Measurements from ENCODE around the gene TEAD1.
"Not testable (repeated sequence)": the region's sequence is repeated elsewhere in the genome, so short reads cannot be mapped to it uniquely, and the experiment has no call there.

The TEAD1 gene

DNA sequence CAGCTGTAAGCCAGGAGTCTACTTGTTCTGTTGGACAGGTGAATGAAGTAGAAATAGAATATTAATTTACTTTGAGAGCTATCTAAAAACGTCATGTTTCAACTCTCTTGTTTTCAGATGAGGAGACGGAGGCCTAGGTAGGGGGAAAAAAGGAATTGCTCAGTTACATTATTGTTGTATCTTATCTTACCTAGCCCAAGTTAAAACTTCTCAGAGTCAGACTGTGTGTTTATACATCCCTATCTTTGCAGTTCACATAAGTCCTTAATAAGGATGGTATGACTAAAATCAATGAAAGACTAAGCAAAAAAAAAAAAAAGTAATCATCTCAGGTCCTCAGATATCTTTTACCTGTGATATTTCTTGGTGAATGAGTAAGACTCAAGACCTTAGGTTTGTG is 62.8 kb downstream of the TEAD1 start:
- DNase-seq (ENCODE audit: low read depth), result no peak

DNA sequence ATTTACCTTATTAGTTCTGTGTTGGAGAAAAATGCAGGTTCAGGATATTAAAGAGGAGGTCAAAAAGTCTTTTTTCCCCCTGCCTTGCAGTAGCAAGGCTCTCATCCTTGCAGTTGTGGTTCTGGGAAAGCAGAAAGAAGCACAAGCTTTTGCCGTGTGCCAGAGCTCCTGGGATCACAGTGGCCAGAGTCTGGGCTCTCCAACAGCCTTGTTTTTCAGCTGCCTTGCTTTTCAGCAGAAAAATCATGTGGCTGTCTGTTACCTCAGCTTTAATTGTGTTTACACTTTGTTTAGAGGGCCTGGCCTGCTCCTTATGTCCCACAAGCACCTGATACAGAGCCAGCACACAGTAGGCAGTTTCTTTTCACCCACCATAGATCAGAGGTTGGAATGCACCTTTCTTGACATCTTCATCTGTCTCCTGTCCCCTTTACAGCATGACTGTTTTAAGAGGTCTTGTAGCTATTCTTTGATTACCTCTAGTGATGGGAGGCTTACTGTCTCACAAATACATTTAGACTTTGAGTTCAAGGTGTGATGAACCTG is 67.5 kb downstream of the TEAD1 start:
- no peak for DNase-seq (ENCODE audit: low read depth)

DNA sequence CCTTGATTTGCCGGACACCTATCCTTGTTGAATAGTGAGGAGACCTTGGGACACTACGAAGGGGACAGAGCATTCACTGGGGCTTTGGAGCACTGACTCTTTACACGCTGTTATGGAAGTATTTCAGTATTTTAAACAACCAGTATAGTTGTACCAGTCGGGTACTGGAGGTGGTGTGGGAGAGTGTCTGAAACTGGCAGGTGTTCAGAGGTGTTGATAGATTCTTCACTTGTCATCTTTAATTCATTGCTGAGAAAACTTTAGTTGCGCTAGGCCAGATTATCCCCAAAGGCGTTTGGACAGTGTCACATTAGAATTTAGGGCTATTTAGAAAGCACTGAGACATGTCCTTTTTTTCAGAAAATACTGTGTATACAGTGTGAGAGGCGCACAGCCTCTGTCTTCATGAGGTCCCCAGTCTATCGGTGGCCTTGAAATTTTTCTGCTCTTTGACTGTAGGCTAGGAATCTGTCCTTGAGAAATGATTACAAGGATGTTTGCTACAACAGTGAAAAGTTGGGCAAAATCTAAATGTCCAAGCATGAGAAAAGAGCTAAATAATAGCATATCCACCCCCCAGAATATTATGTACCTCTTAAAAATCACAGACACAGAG is 69.7 kb downstream of the TEAD1 start:
- no peak for DNase-seq (ENCODE audit: low read depth)

DNA sequence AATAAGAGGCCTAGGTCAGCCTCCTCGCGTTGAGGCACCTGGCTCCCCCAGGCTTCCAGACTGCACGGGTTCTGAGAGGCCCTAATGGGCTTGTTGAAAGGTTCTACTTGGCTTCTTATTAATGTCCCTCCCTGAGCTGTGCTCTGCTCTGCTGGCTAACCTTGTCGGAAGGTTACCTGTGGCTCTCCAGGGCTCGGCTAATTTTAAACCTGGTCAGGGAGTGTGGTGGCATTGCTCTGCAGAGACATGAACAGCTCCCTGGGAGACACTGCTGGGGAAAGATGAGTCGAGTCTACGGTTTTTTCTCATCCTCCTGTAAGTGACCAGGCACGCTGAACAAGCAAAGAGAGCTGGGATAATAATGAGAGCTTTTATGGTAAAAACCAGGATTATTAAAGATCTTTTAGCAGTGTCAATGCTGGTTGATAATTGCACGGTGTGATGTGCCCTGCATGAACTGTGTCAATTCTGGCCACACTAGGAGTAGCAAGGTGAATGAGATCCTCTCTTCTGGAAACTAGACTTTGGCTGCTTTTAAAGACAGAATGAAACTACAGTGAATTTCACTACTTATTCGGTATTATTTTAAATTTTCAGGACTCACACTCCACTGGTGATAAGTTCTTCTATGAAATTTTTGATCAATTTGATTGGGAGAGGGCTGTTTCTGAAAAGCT is 70.7 kb downstream of the TEAD1 start:
- no peak for DNase-seq (ENCODE audit: low read depth)

DNA sequence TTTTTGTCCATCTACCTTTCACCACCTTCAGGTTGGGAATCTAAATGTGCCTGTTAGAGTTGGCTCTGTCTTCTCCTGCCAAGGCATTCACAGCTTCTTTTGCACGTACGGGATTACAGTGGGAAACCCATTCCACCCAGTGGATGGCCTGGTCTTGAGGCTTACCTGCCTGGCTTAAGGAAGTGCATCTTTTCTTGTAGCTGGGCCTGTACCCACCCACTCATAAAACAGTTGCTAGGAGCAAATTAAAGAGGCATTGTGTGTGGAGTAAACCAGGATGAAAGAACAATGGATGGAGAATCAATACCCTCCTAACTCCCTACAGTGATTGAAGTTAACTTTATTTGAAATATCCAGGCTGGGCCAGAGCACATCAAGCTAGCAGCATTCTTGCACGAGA is 71.6 kb downstream of the TEAD1 start:
- DNase-seq (ENCODE audit: low read depth), result no peak

DNA sequence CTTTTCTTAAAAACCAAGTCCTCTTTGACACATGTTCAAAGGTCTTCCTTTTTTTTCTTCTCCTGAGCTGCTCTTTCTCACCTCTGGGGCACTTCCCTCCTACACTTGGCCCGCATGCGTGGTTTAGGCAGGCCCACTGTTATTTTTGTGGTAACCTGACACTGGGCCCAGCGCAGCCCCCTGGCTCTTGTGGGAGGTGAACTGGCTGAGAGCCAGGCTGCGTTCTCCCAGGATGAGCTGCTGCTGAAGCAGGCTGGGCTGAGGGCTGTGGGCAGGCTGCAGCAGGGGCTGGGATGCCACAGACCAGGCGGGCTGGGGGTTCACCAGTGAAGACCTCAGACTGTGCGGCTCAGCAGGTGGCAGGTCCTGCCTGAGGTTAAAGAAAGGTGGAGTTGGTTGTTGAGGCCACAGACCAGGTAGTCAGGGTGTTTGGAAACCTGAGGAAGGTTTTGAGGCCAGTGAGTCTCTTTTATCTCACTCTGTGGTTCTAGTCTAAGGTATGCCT is 72.4 kb downstream of the TEAD1 start:
- no peak for DNase-seq (ENCODE audit: low read depth)

DNA sequence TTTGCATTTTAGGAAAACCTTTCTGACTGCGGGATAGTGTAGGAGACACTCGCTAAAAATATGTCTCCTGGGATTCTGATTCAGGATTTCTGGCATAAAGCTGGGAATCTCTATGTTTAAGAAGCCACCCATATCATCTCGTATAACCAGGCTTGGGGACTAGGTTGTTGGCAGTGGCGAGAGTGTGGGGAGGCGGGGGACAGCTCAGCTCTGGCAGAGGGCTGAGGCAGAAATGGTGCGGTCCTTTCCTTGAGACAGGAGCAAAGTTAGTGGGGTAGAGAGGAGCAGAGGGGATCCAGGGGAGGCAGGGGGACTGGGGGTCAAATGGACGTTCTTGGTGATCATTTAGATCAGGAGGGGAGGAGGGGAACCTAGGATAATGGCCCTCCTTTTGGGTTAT is 74.3 kb downstream of the TEAD1 start:
- DNase-seq (ENCODE audit: low read depth), result no peak

DNA sequence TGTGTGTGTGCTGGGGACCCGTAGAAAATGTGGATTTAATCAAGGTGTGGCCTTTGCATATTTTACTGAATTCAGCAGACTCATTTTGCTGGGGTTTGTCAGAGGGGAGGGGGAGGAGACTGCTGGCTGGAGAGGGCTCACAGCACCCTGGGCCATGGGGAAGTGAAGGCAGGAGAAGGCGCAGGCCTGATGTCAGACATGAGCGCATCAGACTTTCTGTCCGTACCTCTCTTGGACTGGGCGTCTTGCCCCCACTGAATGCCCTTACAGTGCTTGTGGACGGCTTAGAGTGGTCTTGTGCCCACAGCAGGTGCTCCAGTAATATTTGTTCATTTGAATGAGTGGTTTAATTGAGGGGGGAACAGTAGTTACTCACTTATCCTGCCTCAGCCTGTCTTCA is 75.2 kb downstream of the TEAD1 start:
- DNase-seq (ENCODE audit: low read depth), result no peak

DNA sequence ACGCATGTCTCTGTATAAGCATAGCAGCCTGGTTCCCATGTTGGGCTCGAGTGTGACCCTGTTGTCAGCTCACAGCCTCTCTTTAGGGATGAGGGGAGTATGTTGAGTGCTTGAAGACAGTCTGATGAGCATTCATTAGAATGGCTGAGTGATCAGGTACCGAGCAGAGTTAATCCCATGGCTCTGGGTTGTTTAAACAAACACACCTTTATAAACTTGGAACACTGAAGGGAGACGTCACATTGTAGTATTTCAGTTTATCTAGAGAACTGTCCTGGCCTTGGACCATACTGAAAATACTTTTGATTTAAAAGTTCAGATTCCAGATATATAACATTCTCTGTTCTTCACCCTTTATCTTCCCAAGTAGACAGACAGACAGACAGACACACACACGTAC is 76.0 kb downstream of the TEAD1 start:
- DNase-seq (ENCODE audit: low read depth), result no peak

DNA sequence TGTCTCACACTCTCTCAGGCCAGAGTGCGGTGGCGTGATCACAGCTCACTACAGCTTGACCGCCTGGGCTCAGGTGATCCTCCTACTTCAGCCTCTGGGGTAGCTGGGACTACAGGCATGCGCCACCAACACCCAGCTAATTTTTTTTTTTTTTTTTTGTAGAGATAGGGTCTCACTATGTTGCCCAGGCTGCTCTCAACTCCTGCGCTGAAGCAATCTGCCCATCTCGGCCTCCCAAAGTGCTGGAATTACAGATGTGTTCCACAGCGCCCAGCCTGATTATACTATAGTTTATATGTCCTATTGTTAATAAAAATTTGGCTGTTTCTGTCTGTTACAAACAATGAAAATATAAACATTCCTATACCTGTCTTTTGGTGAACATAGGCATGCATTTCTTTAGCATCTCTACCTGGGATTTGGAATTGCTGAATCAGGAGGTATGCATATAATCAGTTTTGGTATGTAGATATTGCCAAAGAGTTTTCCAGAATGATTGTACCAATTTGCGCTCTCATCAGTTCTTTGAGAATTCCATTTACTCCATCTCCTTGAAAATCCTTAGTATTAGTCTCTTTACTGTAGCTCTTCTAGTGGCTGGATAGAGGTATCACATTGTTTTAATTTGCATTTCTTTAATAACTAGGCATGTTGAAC is 78.8 kb downstream of the TEAD1 start:
- no peak for DNase-seq (ENCODE audit: low read depth)

DNA sequence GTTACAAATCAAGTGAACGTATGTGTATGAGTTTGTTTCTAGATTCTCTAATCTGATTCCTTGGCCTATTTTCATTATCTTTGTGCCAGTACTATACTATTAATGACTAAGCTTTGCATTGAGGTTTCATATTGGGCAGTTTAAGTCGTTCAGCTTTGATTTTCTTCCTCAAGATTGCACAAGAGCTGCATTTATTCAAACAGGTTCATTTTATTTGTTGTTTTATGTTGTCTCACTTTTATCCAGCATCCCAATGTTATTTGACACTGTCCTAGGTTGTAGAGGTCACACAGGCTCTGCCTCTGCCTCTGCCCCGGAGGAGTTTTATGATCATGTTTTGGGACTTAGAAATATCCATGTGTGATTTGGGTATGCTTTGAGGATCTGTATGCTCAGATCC is 79.8 kb downstream of the TEAD1 start:
- DNase-seq (ENCODE audit: low read depth), result no peak

DNA sequence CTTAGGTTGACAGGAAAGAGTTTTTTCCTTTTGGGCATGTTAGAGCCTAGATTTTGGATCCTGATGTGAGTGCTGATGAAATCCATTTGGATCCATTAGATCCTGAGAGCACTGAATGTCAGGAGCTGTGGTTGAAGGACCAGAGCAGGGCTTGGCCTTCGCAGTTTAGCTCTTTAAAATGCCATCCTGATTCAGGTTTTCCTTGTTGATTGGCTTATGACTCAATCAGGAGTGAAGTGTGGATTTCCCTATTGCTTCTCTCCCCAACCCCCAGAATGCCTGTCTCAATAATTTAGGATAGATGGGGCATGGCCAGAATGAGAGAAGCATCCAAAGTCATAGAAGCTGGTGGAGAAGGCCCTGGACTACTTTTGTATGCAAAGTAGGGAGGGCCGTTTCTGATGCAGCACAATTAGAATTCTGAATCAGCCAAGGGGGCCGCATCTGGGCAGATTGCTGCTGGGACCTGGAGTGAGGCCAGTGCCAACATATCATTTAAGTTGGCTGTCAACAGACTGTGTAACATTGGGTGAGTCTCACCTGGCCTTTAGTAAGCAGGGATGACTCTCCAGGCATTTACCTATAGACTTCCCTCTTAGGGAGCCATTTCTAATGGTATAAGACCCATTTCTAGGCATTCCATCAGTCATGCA is 80.5 kb downstream of the TEAD1 start:
- DNase-seq (ENCODE audit: low read depth), result no peak

DNA sequence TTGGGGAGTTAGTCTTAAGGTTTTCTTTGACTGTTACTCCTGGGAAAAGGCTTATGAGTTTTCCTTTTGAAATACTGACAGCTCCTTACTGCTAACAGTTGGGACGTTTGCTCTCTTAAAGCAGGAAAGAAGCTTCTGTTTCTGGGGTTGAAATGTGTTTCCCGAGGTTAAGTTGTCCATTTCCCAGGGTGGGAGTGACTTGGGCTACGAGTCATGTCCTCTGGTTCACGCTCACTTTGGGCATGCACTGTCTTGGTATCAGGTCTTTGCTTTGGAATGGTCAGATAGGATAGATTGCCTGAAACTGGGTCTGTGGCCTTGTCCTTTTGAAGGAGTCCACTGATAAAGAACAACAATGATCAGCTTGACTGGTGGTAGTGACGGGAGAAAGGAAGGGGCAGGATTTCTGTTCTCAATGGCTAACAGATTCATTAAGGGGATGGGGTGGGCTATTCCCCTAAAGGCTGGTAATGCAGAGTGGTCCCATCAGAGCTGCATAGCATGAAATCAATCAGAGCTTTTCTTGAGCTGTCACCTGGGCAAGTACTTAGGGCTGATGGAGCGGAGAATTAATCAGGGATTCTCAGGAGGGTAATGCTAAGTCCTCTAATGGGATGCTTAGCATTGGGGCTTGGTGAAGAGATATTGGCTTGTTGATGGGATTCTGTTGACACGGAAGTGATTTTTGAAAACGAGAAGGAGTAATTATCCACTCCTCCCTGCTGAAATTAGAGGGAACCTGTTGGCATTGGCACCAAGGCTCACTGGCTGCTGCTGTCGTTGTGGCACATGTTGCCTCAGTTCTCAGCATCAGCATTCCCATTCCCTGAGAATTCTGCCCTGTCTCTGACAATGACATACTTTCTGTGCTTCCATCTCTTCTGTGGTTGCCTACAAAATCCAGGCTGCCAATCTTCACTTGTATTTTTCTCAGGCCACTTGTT is 81.6 kb downstream of the TEAD1 start:
- DNase-seq (ENCODE audit: low read depth), result no peak

DNA sequence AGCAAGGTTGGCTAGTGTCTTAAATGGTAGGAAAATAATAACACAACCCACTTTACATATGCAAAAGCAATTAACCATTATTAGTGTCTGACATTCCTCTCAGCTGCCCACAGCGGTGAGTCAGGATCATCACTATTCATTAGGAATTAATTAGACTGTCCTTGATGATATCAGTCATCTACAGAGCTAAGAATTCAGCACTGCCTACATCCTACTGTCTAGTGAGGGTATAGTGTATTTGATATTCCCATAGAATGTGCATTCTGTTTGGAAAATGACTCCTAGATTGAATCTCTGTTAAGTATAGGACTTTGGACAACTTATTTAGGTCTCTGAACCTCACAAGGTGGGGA is 82.2 kb downstream of the TEAD1 start:
- no peak for DNase-seq (ENCODE audit: low read depth)

DNA sequence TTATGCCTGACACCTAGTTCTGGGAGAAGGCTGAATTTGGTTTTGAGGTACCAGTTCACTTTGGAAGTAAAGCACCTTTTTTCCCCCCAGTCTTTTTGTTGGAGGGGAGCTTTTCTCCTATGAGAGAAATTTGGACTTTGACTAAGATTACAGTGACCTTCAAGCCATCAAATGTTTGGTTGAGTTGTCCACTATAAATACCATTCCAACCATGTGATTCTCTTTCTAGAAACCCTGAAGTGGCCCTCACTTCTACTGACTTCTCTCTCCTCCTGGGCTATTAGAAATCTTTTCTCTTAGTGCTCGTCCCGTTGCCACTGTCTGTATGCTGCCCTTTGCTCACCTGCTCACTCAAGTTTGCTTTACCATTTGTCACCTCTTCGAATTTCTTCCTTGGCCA is 82.6 kb downstream of the TEAD1 start:
- no peak for DNase-seq (ENCODE audit: low read depth)

DNA sequence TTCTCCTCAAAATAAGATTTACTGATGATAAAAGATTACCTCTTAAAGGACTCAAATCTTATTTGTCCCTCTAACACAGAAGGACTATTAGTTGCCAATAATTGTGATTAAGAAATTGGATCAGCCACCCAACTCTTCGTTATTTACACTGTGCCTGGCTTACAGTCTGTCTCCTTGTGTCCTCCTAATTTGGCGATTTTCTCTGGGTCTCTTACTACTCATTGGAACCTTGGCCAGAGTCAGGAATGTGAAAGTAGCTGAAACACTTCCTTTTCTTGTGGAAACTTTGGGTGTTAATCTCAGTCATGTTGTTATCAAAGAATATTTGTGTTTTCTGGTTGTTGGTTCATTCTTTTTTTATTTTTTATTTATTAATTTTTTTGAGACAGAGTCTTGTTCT is 83.2 kb downstream of the TEAD1 start:
- no peak for DNase-seq (ENCODE audit: low read depth)

DNA sequence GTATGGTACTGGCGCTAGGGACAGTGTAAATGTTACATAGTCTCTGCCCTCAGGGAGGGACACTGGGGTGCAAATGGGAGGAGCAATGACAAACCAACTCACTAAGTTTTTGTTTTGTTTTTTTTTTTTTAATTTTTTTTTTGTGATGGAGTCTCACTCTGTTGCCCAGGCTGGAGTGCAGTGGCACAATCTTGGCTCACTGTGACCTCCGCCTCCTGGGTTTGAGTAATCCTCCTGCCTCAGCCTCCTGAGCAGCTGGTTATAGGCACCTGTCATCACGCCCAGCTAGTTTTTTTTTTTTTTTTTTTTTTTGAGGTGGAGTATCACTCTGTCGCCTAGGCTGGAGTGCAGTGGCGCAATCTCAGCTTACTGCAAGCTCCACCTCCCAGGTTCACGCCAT is 83.9 kb downstream of the TEAD1 start:
- not testable (repeated sequence) for DNase-seq (ENCODE audit: low read depth)

DNA sequence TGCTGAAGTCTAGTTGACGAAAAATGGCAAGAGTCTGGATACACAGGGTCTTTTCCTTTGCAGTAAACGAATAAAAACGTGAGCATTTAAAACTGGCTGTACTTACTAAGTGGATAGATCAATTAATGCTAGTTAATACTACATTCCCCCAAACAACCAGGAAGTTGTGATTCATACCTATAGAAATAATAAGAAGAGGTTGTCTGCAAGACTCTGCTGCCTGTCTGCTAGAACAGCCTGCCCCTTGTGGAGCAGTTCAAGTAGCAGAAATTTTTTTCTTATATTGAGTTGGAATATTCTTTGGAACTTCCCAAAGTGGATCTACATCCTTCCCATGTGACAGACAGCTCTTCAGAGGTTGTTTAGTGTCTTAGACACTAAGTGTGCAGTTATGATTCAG is 86.8 kb downstream of the TEAD1 start:
- DNase-seq (ENCODE audit: low read depth), result no peak

DNA sequence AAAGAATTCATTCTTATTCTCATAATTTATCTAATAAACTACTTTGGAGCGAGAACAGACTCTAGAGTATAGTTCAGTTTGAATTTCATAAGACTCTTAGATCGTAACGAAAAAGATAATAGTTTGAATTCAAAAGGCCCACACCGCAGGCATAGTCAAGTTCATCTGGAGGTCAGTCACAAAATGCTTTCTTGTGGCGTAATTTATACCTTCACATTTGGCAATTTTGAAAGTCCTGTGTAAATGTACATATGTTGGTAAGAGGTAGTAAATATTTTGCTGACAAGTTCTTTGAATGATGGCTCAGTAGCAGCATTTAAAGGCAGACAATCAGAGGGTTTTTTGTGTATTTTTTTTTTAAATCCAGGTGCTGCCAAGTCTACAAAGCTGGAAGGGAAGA is 88.1 kb downstream of the TEAD1 start:
- no peak for DNase-seq (ENCODE audit: low read depth)

DNA sequence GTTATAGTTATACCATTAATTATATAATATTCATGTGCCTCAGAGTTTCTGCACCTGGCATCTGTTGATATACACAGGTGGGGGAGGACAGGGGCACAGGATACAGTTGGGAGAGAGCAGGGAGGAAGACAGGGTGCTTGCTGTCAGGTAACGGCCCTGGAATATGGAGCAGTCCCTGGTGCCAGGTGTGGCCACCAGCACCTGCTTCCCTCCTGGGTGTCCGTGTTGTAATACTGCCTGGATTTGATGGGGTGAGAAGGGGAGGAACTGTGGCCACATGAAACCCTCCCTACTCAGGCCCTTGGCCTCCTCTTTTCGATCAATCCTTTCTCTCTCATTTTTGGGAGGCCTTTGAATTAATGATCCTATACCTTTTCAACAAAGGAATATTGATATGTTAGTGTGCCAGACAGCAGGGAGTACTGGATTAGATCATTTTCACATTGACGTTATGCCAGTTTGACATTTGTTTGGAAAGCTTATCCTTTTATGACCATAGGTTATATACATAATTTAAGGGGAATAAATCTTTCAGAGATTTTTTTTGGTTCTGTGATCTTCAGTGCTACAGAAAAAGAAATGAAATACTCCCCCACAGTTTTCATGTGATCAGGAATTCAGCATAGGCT is 88.6 kb downstream of the TEAD1 start:
- DNase-seq (ENCODE audit: low read depth), result no peak

Measured in activated T-helper 1 cell treated with Interleukin-2 at 50 U/mL for 16 hours (primary cell).